ENCODE measurements around the gene GP5.

- TF ChIP-seq ISL1 (CRISPR knock-in tag; IDR thresholded peaks at IDR 0.05) (no peak), RARB (CRISPR knock-in tag; IDR thresholded peaks at IDR 0.05) (no peak), OSR1 (CRISPR knock-in tag; IDR thresholded peaks at IDR 0.05) (no peak), ZNF70 (CRISPR knock-in tag; IDR thresholded peaks at IDR 0.05) (no peak), PPARA (CRISPR knock-in tag; IDR thresholded peaks at IDR 0.05; ENCODE audit: borderline replicate concordance) (no peak), ZFP3 (CRISPR knock-in tag; IDR thresholded peaks at IDR 0.05) (no peak)
- TF ChIP-seq, protein P1, sequence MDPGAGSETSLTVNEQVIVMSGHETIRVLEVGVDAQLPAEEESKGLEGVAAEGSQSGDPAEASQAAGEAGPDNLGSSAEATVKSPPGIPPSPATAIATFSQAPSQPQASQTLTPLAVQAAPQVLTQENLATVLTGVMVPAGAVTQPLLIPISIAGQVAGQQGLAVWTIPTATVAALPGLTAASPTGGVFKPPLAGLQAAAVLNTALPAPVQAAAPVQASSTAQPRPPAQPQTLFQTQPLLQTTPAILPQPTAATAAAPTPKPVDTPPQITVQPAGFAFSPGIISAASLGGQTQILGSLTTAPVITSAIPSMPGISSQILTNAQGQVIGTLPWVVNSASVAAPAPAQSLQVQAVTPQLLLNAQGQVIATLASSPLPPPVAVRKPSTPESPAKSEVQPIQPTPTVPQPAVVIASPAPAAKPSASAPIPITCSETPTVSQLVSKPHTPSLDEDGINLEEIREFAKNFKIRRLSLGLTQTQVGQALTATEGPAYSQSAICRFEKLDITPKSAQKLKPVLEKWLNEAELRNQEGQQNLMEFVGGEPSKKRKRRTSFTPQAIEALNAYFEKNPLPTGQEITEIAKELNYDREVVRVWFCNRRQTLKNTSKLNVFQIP (CRISPR knock-in tag; IDR thresholded peaks at IDR 0.05; ENCODE audit: borderline replicate concordance, low read depth) = no peak
Measured at GRCh38 chr3:194396859-194397756, 2.0 kb downstream of the GP5 start.

All from SK-N-SH treated with all-trans-retinoic acid at 6 μM for 48 hours (cell line).